Muscle layer of colon (tissue), 2 donors: ENCODE results near the gene POLR3B.

Experiments
- H3K27ac ChIP-seq: one replicate; pipeline ENCODE4 v1.7.0; 2013; ENCODE audit warnings: low read depth, mild to moderate bottlenecking, low read length, moderate library complexity
- H3K27me3 ChIP-seq, 2 donors: one replicate each; pipeline ENCODE4 v1.7.0; 2013; ENCODE audit warnings: low read length in 2 of 2, mild to moderate bottlenecking in 2 of 2; ENCODE audit not compliant: insufficient read depth in 2 of 2, control insufficient read depth in 1 of 2
- H3K36me3 ChIP-seq: one replicate; pipeline ENCODE4 v1.7.0; 2013; ENCODE audit warnings: mild to moderate bottlenecking, low read length; ENCODE audit not compliant: insufficient read depth
- H3K4me1 ChIP-seq: one replicate; pipeline ENCODE4 v1.7.0; 2013; ENCODE audit warnings: mild to moderate bottlenecking, low read length; ENCODE audit not compliant: insufficient read depth
- H3K4me3 ChIP-seq, 2 donors: one replicate each; pipeline ENCODE4 v1.7.0; 2013; ENCODE audit warnings: low read length in 2 of 2, low read depth in 1 of 2, mild to moderate bottlenecking in 1 of 2, moderate library complexity in 1 of 2
- H3K9ac ChIP-seq: one replicate; pipeline ENCODE4 v1.7.0; 2013; ENCODE audit warnings: low read length
- H3K9me3 ChIP-seq: one replicate; pipeline ENCODE4 v1.7.0; 2013; ENCODE audit warnings: mild to moderate bottlenecking, low read length
- donor health status: abdominal sarcoma.
- donor health status: Adenocarcinoma of cecum.

POLR3B gene

GRCh38 chr12:106345746-106346145, 11.8 kb upstream of the POLR3B start:
- Histone ChIP-seq H3K4me3 (no peak overlapping the region), H3K36me3 (peaks cover 18% of the 10 kb centered on the region), H3K27me3 (no peaks in the 10 kb centered on the region), H3K9ac (no peak overlapping the region), H3K4me1 (peaks cover 27% of the 10 kb centered on the region), H3K9me3 (no peaks in the 10 kb centered on the region), H3K27ac (no peak overlapping the region)

- H3K36me3 ChIP-seq, result no peaks in the 10 kb centered on the region
These were observed 9.1 kb upstream of the POLR3B start for GRCh38 chr12:106348411-106348810.

GRCh38 chr12:106353175-106353574, 4.4 kb upstream of the POLR3B start:
- H3K4me1 ChIP-seq, result no peaks in the 10 kb centered on the region
- no peak overlapping the region for H3K9ac ChIP-seq
- no peak overlapping the region for H3K27ac ChIP-seq
- no peak overlapping the region for H3K4me3 ChIP-seq
- no peaks in the 10 kb centered on the region for H3K27me3 ChIP-seq
- H3K9me3 ChIP-seq, result no peaks in the 10 kb centered on the region
- no peaks in the 10 kb centered on the region for H3K36me3 ChIP-seq

More at GRCh38 chr12:106348411-106348810, 9.1 kb upstream of the POLR3B start:
- no peak overlapping the region for H3K27ac ChIP-seq
- H3K27me3 ChIP-seq, result no peaks in the 10 kb centered on the region
- no peak overlapping the region for H3K4me3 ChIP-seq
- H3K9me3 ChIP-seq, result no peaks in the 10 kb centered on the region
- H3K9ac ChIP-seq, result no peak overlapping the region
- peaks cover 7% of the 10 kb centered on the region for H3K4me1 ChIP-seq

- no peaks in the 10 kb centered on the region for H3K9me3 ChIP-seq
- peak overlapping the region; percentile 94 for H3K27ac ChIP-seq
- peaks cover 8% of the 10 kb centered on the region for H3K4me1 ChIP-seq
- H3K27me3 ChIP-seq, result no peaks in the 10 kb centered on the region
- H3K36me3 ChIP-seq, result no peaks in the 10 kb centered on the region
- peak overlapping the region; percentile 80 for H3K9ac ChIP-seq
- H3K4me3 ChIP-seq, result peak overlapping the region; percentile 83 to 84
These were observed 1.1 kb downstream of the POLR3B start for GRCh38 chr12:106358396-106359241.

- H3K36me3 ChIP-seq, result no peaks in the 10 kb centered on the region
- H3K4me3 ChIP-seq, result no peak overlapping the region
- H3K9ac ChIP-seq, result no peak overlapping the region
- no peak overlapping the region for H3K27ac ChIP-seq
- H3K27me3 ChIP-seq, result no peaks in the 10 kb centered on the region
- no peaks in the 10 kb centered on the region for H3K9me3 ChIP-seq
- H3K4me1 ChIP-seq, result peaks cover 8% of the 10 kb centered on the region
These were observed 2.3 kb downstream of the POLR3B start for GRCh38 chr12:106359646-106360399.

GRCh38 chr12:106360400-106360994, 2.9 kb downstream of the POLR3B start:
- H3K27me3 ChIP-seq, result no peaks in the 10 kb centered on the region
- no peaks in the 10 kb centered on the region for H3K9me3 ChIP-seq
- H3K9ac ChIP-seq, result no peak overlapping the region
- H3K27ac ChIP-seq, result no peak overlapping the region
- H3K36me3 ChIP-seq, result no peaks in the 10 kb centered on the region
- H3K4me3 ChIP-seq, result no peak overlapping the region
- H3K4me1 ChIP-seq, result peaks cover 8% of the 10 kb centered on the region

GRCh38 chr12:106362971-106363370, 5.4 kb downstream of the POLR3B start:
- Histone ChIP-seq H3K9ac (no peak overlapping the region), H3K27ac (no peak overlapping the region), H3K9me3 (no peaks in the 10 kb centered on the region), H3K27me3 (no peaks in the 10 kb centered on the region), H3K36me3 (no peaks in the 10 kb centered on the region), H3K4me3 (no peak overlapping the region), H3K4me1 (peaks cover 8% of the 10 kb centered on the region)

- Histone ChIP-seq H3K27ac (no peak overlapping the region), H3K36me3 (no peaks in the 10 kb centered on the region), H3K27me3 (no peaks in the 10 kb centered on the region), H3K9me3 (no peaks in the 10 kb centered on the region), H3K9ac (no peak overlapping the region), H3K4me3 (no peak overlapping the region), H3K4me1 (no peaks in the 10 kb centered on the region)
These were observed 6.7 kb downstream of the POLR3B start for GRCh38 chr12:106364261-106364660.

- Histone ChIP-seq H3K36me3 (no peaks in the 10 kb centered on the region), H3K9ac (no peak overlapping the region), H3K4me3 (no peak overlapping the region), H3K27me3 (no peaks in the 10 kb centered on the region), H3K27ac (no peak overlapping the region), H3K9me3 (no peaks in the 10 kb centered on the region), H3K4me1 (no peaks in the 10 kb centered on the region)
These were observed 12.2 kb downstream of the POLR3B start for GRCh38 chr12:106369624-106370346.

GRCh38 chr12:106378788-106379187, 21.2 kb downstream of the POLR3B start:
- Histone ChIP-seq H3K36me3 (peaks cover 5% of the 10 kb centered on the region), H3K9ac (no peak overlapping the region), H3K27me3 (no peaks in the 10 kb centered on the region), H3K4me3 (no peak overlapping the region), H3K9me3 (no peaks in the 10 kb centered on the region), H3K4me1 (no peaks in the 10 kb centered on the region), H3K27ac (no peak overlapping the region)

- Histone ChIP-seq H3K27ac (no peak overlapping the region), H3K9me3 (no peaks in the 10 kb centered on the region), H3K4me1 (no peaks in the 10 kb centered on the region), H3K9ac (no peak overlapping the region), H3K4me3 (no peak overlapping the region), H3K36me3 (peaks cover 5% of the 10 kb centered on the region), H3K27me3 (no peaks in the 10 kb centered on the region)
These were observed 23.4 kb downstream of the POLR3B start for GRCh38 chr12:106380954-106381353.
